GM18508 (cell line): ENCODE measurements around the gene CASP10.

ENCODE experiments used
- ATAC-seq: cut with Tn5 transposase; IDR thresholded peaks from one replicate; pipeline ENCODE4 v1.9.1; 2021; ENCODE audit warnings: moderate number of reproducible peaks; ENCODE audit not compliant: insufficient read depth, unreplicated experiment

CASP10 gene

GRCh38 chr2:201191132-201191875 is 8.4 kb downstream of the CASP10 start:
- no peak for ATAC-seq

GRCh38 chr2:201194097-201194496 is 11.2 kb downstream of the CASP10 start:
- peak; percentile 92 for ATAC-seq

- no peak for ATAC-seq
These were observed 12.4 kb downstream of the CASP10 start for GRCh38 chr2:201195331-201195730.

GRCh38 chr2:201196003-201196402 is 13.1 kb downstream of the CASP10 start:
- no peak for ATAC-seq

- no peak for ATAC-seq
These were observed 13.9 kb downstream of the CASP10 start for GRCh38 chr2:201196803-201197202.

- no peak for ATAC-seq
These were observed 14.8 kb downstream of the CASP10 start for GRCh38 chr2:201197781-201198180.

GRCh38 chr2:201199847-201200246 is 16.9 kb downstream of the CASP10 start:
- no peak for ATAC-seq

- no peak for ATAC-seq
These were observed 17.4 kb downstream of the CASP10 start for GRCh38 chr2:201200345-201200744.

- no peak for ATAC-seq
These were observed 18.4 kb downstream of the CASP10 start for GRCh38 chr2:201201371-201201770.

- ATAC-seq = no peak
These were observed 21.1 kb downstream of the CASP10 start for GRCh38 chr2:201203916-201204654.

GRCh38 chr2:201204655-201205514 is 21.9 kb downstream of the CASP10 start:
- no peak for ATAC-seq

GRCh38 chr2:201205515-201205849 is 22.5 kb downstream of the CASP10 start:
- no peak for ATAC-seq

GRCh38 chr2:201208563-201209252 is 25.8 kb downstream of the CASP10 start:
- ATAC-seq = peak; percentile 64

GRCh38 chr2:201215963-201216362 is 33.0 kb downstream of the CASP10 start:
- ATAC-seq = no peak

- no peak for ATAC-seq
These were observed 34.0 kb downstream of the CASP10 start for GRCh38 chr2:201216918-201217317.

GRCh38 chr2:201218780-201219179 is 35.8 kb downstream of the CASP10 start:
- ATAC-seq = no peak

- no peak for ATAC-seq
These were observed 36.6 kb downstream of the CASP10 start for GRCh38 chr2:201219328-201220096.

GRCh38 chr2:201220102-201220570 is 37.2 kb downstream of the CASP10 start:
- no peak for ATAC-seq
